Erythroblast (primary cell): ENCODE measurements around the gene DTNB.

Source experiments
- GATA1 ChIP-seq: IDR thresholded peaks from 2 replicates; pipeline ENCODE4 v1.6.1; 2011; ENCODE audit warnings: low read depth, mild to moderate bottlenecking, control low read depth, low read length, moderate library complexity
- POLR2A ChIP-seq: IDR thresholded peaks from 2 replicates; pipeline ENCODE4 v1.6.1; 2011; ENCODE audit warnings: mild to moderate bottlenecking, low read length

DNA sequence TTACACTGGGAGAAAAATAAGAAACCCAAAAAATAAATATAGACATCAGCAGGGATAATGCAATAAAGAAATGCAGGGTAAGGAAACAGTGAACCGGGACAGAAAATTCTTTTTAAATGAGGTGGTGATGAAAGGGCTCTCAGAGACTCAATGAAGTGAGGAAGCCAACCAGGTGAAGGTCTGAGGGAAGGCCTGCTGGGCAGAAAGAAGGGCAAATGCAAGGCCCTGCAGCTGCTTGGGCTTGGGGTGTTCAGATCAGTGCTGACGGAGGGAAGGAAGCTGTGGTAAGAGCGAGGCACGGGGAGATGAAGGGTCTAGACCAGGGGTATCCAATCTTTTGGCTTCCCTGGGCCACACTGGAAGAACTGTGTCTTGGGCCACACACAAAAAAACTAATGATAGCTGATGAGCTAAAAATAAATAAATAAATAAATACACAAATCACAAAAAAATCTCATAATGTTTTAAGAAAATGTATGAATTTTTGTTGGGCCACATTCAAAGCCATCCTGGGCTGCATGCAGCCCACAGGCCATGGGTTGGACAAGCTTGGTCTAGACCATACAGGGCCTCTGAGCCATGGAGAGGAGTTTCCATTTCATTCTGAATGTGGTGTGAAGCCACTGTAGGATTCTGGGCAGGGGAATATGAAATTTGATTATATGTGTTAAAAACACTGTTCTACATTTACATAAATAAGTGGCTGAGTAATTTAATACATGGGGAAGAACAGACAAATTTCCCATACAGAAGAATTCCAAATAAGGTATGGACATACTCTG is 235.3 kb downstream of the DTNB start:
- TF ChIP-seq POLR2A (no peak), GATA1 (no peak)
